ENCODE results near the gene ANO10. TPM values are rescaled to one million over a fixed set of nuclear protein-coding genes. Genes with fewer than 3 reads are reported as not detected.

ANO10 gene
- total RNA-seq, 1 donor from 2014 or later, result 45.4 TPM

- no peak overlapping the region for H3K4me3 Mint-ChIP-seq (ENCODE audit: unreplicated experiment)
- FAIRE-seq (no peak), DNase-seq (ENCODE audit: low read depth) (no peak)
- H3K27ac Mint-ChIP-seq (ENCODE audit: unreplicated experiment), result no peak overlapping the region
- peaks cover 7% of the 10 kb centered on the region for H3K36me3 Mint-ChIP-seq (ENCODE audit: low read depth, unreplicated experiment)
- no peak overlapping the region for H3K27ac ChIP-seq (ENCODE audit: low read depth, low read length)
- H3K79me2 ChIP-seq (ENCODE audit: insufficient read depth, low read length), result no peaks in the 10 kb centered on the region
- peaks cover 9% of the 10 kb centered on the region for H3K4me1 ChIP-seq (ENCODE audit: insufficient read depth, low read length)
- H3K4me3 ChIP-seq (ENCODE audit: insufficient read depth, low read depth, low read length), result no peak overlapping the region
- TF ChIP-seq EZH2 (IDR thresholded peaks at IDR 0.05; ENCODE audit: insufficient read depth, low read length) (no peak), CTCF (IDR thresholded peaks at IDR 0.05; ENCODE audit: insufficient read depth, low read depth, low read length) (no peak)
- H3K9ac ChIP-seq (ENCODE audit: low read length), result no peak overlapping the region
- H3K4me1 Mint-ChIP-seq (ENCODE audit: low read depth, unreplicated experiment), result peaks cover 3% of the 10 kb centered on the region
- no peaks in the 10 kb centered on the region for H3K27me3 ChIP-seq (ENCODE audit: insufficient read depth, low read length)
- no peaks in the 10 kb centered on the region for H4K20me1 ChIP-seq (ENCODE audit: insufficient read depth, low read length)
- no peak overlapping the region for H3K4me2 ChIP-seq (ENCODE audit: low read length)
- H3K9me3 ChIP-seq (ENCODE audit: insufficient read depth, low read depth, low read length), result no peaks in the 10 kb centered on the region
- H2AFZ ChIP-seq (ENCODE audit: low read depth, low read length), result no peak overlapping the region
- peaks cover 3% of the 10 kb centered on the region for H3K9me3 Mint-ChIP-seq (ENCODE audit: unreplicated experiment)
- H3K36me3 ChIP-seq (ENCODE audit: insufficient read depth, low read length), result no peaks in the 10 kb centered on the region
- H3K27me3 Mint-ChIP-seq (ENCODE audit: low read depth, unreplicated experiment), result no peaks in the 10 kb centered on the region
Measured at GRCh38 chr3:43526956-43527355, 94.9 kb downstream of the ANO10 start.

GRCh38 chr3:43525941-43526607 lies 95.7 kb downstream of the ANO10 start:
- FAIRE-seq (no peak), DNase-seq (ENCODE audit: low read depth) (no peak)
- H2AFZ ChIP-seq (ENCODE audit: low read depth, low read length), result no peak overlapping the region
- H3K27me3 ChIP-seq (ENCODE audit: insufficient read depth, low read length), result no peaks in the 10 kb centered on the region
- TF ChIP-seq EZH2 (IDR thresholded peaks at IDR 0.05; ENCODE audit: insufficient read depth, low read length), result no peak
- TF ChIP-seq CTCF (IDR thresholded peaks at IDR 0.05; ENCODE audit: insufficient read depth, low read depth, low read length), result no peak
- no peak overlapping the region for H3K9ac ChIP-seq (ENCODE audit: low read length)
- no peaks in the 10 kb centered on the region for H3K36me3 ChIP-seq (ENCODE audit: insufficient read depth, low read length)
- Mint-ChIP-seq H3K9me3 (ENCODE audit: unreplicated experiment) (peaks cover 3% of the 10 kb centered on the region), H3K36me3 (ENCODE audit: low read depth, unreplicated experiment) (peaks cover 10% of the 10 kb centered on the region), H3K27me3 (ENCODE audit: low read depth, unreplicated experiment) (no peaks in the 10 kb centered on the region), H3K4me3 (ENCODE audit: unreplicated experiment) (no peak overlapping the region), H3K27ac (ENCODE audit: unreplicated experiment) (no peak overlapping the region), H3K4me1 (ENCODE audit: low read depth, unreplicated experiment) (no peaks in the 10 kb centered on the region)
- H3K27ac ChIP-seq (ENCODE audit: low read depth, low read length), result no peak overlapping the region
- H3K9me3 ChIP-seq (ENCODE audit: insufficient read depth, low read depth, low read length), result no peaks in the 10 kb centered on the region
- H3K4me3 ChIP-seq (ENCODE audit: insufficient read depth, low read depth, low read length), result no peak overlapping the region
- no peaks in the 10 kb centered on the region for H4K20me1 ChIP-seq (ENCODE audit: insufficient read depth, low read length)
- H3K4me2 ChIP-seq (ENCODE audit: low read length), result no peak overlapping the region
- H3K79me2 ChIP-seq (ENCODE audit: insufficient read depth, low read length), result no peaks in the 10 kb centered on the region
- peaks cover 9% of the 10 kb centered on the region for H3K4me1 ChIP-seq (ENCODE audit: insufficient read depth, low read length)

- no peak overlapping the region for H3K27ac ChIP-seq (ENCODE audit: low read depth, low read length)
- Mint-ChIP-seq H3K36me3 (ENCODE audit: low read depth, unreplicated experiment) (peaks cover 10% of the 10 kb centered on the region), H3K4me1 (ENCODE audit: low read depth, unreplicated experiment) (no peaks in the 10 kb centered on the region), H3K4me3 (ENCODE audit: unreplicated experiment) (no peak overlapping the region), H3K27me3 (ENCODE audit: low read depth, unreplicated experiment) (no peaks in the 10 kb centered on the region), H3K9me3 (ENCODE audit: unreplicated experiment) (peaks cover 3% of the 10 kb centered on the region), H3K27ac (ENCODE audit: unreplicated experiment) (no peak overlapping the region)
- no peak for DNase-seq (ENCODE audit: low read depth)
- no peak overlapping the region for H3K9ac ChIP-seq (ENCODE audit: low read length)
- TF ChIP-seq EZH2 (IDR thresholded peaks at IDR 0.05; ENCODE audit: insufficient read depth, low read length), result no peak
- no peak for TF ChIP-seq CTCF (IDR thresholded peaks at IDR 0.05; ENCODE audit: insufficient read depth, low read depth, low read length)
- H3K4me1 ChIP-seq (ENCODE audit: insufficient read depth, low read length), result peaks cover 9% of the 10 kb centered on the region
- H3K9me3 ChIP-seq (ENCODE audit: insufficient read depth, low read depth, low read length), result no peaks in the 10 kb centered on the region
- no peaks in the 10 kb centered on the region for H3K36me3 ChIP-seq (ENCODE audit: insufficient read depth, low read length)
- no peak for FAIRE-seq
- no peaks in the 10 kb centered on the region for H3K27me3 ChIP-seq (ENCODE audit: insufficient read depth, low read length)
- no peak overlapping the region for H3K4me2 ChIP-seq (ENCODE audit: low read length)
- no peaks in the 10 kb centered on the region for H4K20me1 ChIP-seq (ENCODE audit: insufficient read depth, low read length)
- no peak overlapping the region for H3K4me3 ChIP-seq (ENCODE audit: insufficient read depth, low read depth, low read length)
- H2AFZ ChIP-seq (ENCODE audit: low read depth, low read length), result no peak overlapping the region
- no peaks in the 10 kb centered on the region for H3K79me2 ChIP-seq (ENCODE audit: insufficient read depth, low read length)
Measured at GRCh38 chr3:43525386-43525785, 96.4 kb downstream of the ANO10 start.
